GM12878 (cell line): Measurements from ENCODE around the gene SNTN. TPM values are rescaled to one million over a fixed set of nuclear protein-coding genes. Genes with fewer than 3 reads are reported as not detected.

ENCODE experiments used
- ATAC-seq: fragments of 200-7000 bp; cut with Tn5 transposase; 3 replicates; pipeline ENCODE4 v1.9.1; 2020; ENCODE audit warnings: mild to moderate bottlenecking, moderate library complexity
- BruUV-seq: library from RNA; stranded (reverse); fragments of 400-500 nt; replicated peaks from 2 replicates; lab custom pipeline; 2021; lab: Mats Ljungman, UMichigan
- CTCF ChIA-PET: fragments of 300-600 bp; sonication (Branson Sonifier 250); formaldehyde crosslinking; extraction: SDS; loops from one replicate; lab custom pipeline; 2021; ENCODE audit warnings: inconsistent platforms; lab: Yijun Ruan, JAX
- POLR2A ChIA-PET: fragments of 350-600 bp; formaldehyde crosslinking; extraction: SDS; loops from one replicate; lab custom pipeline; 2021; ENCODE audit warnings: inconsistent platforms; lab: Charles Lee
- RAD21 ChIA-PET: fragments of 300-600 bp; sonication (Branson Sonifier 250); formaldehyde crosslinking; loops from one replicate; lab custom pipeline; 2023; ENCODE audit warnings: antibody characterized with exemption; ENCODE audit not compliant: unreplicated experiment; lab: Charles Lee
- SMC1A ChIA-PET: fragments of 300-600 bp; sonication (Branson Sonifier 250); formaldehyde crosslinking; loops from one replicate; lab custom pipeline; 2023; ENCODE audit not compliant: unreplicated experiment, uncharacterized antibody; lab: Charles Lee
- DNase-seq: peaks from one replicate; pipeline ENCODE4 v3.0.0-alpha.2; 2011; ENCODE audit warnings: low read depth, low spot score
- FAIRE-seq: peaks from 3 replicates; lab custom pipeline; 2011; peaks lifted over from hg19 to GRCh38; lab: Jason Lieb, UNC
- H2AFZ ChIP-seq: 2 replicates; pipeline ENCODE4 v1.6.0; 2011; ENCODE audit warnings: low read depth, low read length, control low read depth; ENCODE audit not compliant: control insufficient read depth
- H3K27ac ChIP-seq: 2 replicates; pipeline ENCODE4 v1.5.1; 2011; ENCODE audit warnings: control low read depth; ENCODE audit not compliant: control insufficient read depth, insufficient read depth
- H3K27me3 ChIP-seq, 2 experiments: replicated peaks in 1 of 2; 2 replicates each; pipeline versions ENCODE4 v1.6.0 to v1.6.1; 2011; ENCODE audit warnings: low read length in 1 of 2; ENCODE audit not compliant: control insufficient read depth in 2 of 2, insufficient read depth in 2 of 2
- H3K36me3 ChIP-seq, 2 experiments: 2 replicates each; pipeline ENCODE4 v1.5.1; 2011; ENCODE audit warnings: low read length in 1 of 2; ENCODE audit not compliant: control insufficient read depth in 2 of 2, insufficient read depth in 2 of 2
- H3K4me1 ChIP-seq: 2 replicates; pipeline ENCODE4 v1.6.1; 2011; ENCODE audit warnings: mild to moderate bottlenecking, low read length, moderate library complexity, mixed read lengths; ENCODE audit not compliant: control insufficient read depth, insufficient read depth
- H3K4me2 ChIP-seq: 2 replicates; pipeline ENCODE4 v1.6.0; 2011; ENCODE audit warnings: control low read depth; ENCODE audit not compliant: control insufficient read depth, insufficient read depth
- H3K4me3 ChIP-seq: fragments of 200-600 bp; sonication (generic); 2 replicates; pipeline ENCODE4 v1.5.1; 2016
- H3K79me2 ChIP-seq: 2 replicates; pipeline ENCODE4 v1.6.0; 2011; ENCODE audit warnings: low read length; ENCODE audit not compliant: control insufficient read depth, insufficient read depth
- H3K9ac ChIP-seq: 2 replicates; pipeline ENCODE4 v1.8.0; 2011; ENCODE audit warnings: low read length, control low read depth, mixed read lengths; ENCODE audit not compliant: control insufficient read depth, insufficient read depth
- H3K9me3 ChIP-seq: replicated peaks from 3 replicates; pipeline ENCODE4 v1.5.1; 2011; ENCODE audit warnings: mild to moderate bottlenecking, low read length; ENCODE audit not compliant: control insufficient read depth, insufficient read depth
- H4K20me1 ChIP-seq: 2 replicates; pipeline ENCODE4 v1.6.0; 2011; ENCODE audit not compliant: control insufficient read depth, insufficient read depth
- GATAD2B ChIP-seq: fragments of 450-650 bp; conservative IDR thresholded peaks from 2 replicates; pipeline ENCODE4 v1.6.1; 2017; ENCODE audit warnings: low read depth, mild to moderate bottlenecking, moderate library complexity
- NFIC ChIP-seq: IDR thresholded peaks from 2 replicates; pipeline ENCODE4 v1.6.1; 2012; ENCODE audit warnings: low read depth, mild to moderate bottlenecking, inconsistent platforms, low read length, moderate library complexity
- TCF12 ChIP-seq: IDR thresholded peaks from 2 replicates; pipeline ENCODE4 v1.6.1; 2011; ENCODE audit warnings: low read depth, mild to moderate bottlenecking, low read length
- ZBTB40 ChIP-seq: fragments of 450-650 bp; IDR thresholded peaks from 2 replicates; pipeline ENCODE4 v1.6.1; 2016; ENCODE audit warnings: mild to moderate bottlenecking, moderate library complexity, borderline replicate concordance
- ZNF217 ChIP-seq: fragments of 450-650 bp; IDR thresholded peaks from 2 replicates; pipeline ENCODE4 v1.6.1; 2017; ENCODE audit warnings: antibody characterized with exemption, mild to moderate bottlenecking
- ZNF384 ChIP-seq: IDR thresholded peaks from 2 replicates; pipeline ENCODE4 v1.6.1; 2012; ENCODE audit warnings: low read depth, mild to moderate bottlenecking, low read length, improper control_type of control experiment, borderline replicate concordance
- WGBS: methylation state at CpG from one replicate; pipeline ENCODE4 v1.1.6; 2016; ENCODE audit warnings: low lambda C conversion rate; ENCODE audit not compliant: insufficient replicate concordance, insufficient coverage; ENCODE audit errors: missing lambda C conversion rate; 5-methylcytosine and 5-hydroxymethylcytosine counted together
- in situ Hi-C: fragments of 300-500 bp; cut with MboI; formaldehyde crosslinking; loops from 9 replicates; pipeline ENCODE4 v1.14.3; 2018; ENCODE audit warnings: mixed read lengths
- intact Hi-C: fragments of 100-400 bp; cut with micrococcal nuclease; formaldehyde crosslinking; loops from one replicate; pipeline ENCODE4 v1.14.2; 2022; ENCODE audit not compliant: unreplicated experiment
- polyA plus RNA-seq, 11 experiments: library from polyadenylated mRNA; depleted of rRNA in 4 of 11; unstranded in 6 of 11; stranded (reverse) in 5 of 11; fragments of >200 nt; fragmentation: Nextera tagmentation in 4 of 11; fragmentation: Illumina TruSeq in 1 of 11; extraction: Ambion mirVana in 4 of 11; extraction: Trizol in 1 of 11; gene quantifications; 1 replicate in 1 of 11; 2 replicates in 10 of 11; pipeline versions ENCODE4 v1.2.1 to v1.2.3, GENCODE V29; 2011 to 2016; ENCODE audit warnings: inconsistent platforms in 2 of 11, missing spikeins in 2 of 11, low read depth in 1 of 11
- total RNA-seq, 4 experiments: library from RNA; depleted of rRNA in 3 of 4; stranded (reverse); fragments of >200 nt in 3 of 4; fragmentation: Illumina TruSeq in 1 of 4; extraction: Trizol in 1 of 4; gene quantifications; 2 replicates each; pipeline versions ENCODE4 v1.2.1 to v1.2.3, GENCODE V29; 2013 to 2021
- TF ChIP-seq, protein P1 (sequence below): fragments of 450-650 bp; IDR thresholded peaks from 2 replicates; pipeline ENCODE4 v1.6.1; 2017; ENCODE audit warnings: mild to moderate bottlenecking
- TF ChIP-seq, protein P2 (sequence below): fragments of 450-650 bp; IDR thresholded peaks from 2 replicates; pipeline ENCODE4 v1.6.1; 2017; ENCODE audit warnings: mild to moderate bottlenecking, moderate library complexity
- TF ChIP-seq, protein P3 (sequence below): IDR thresholded peaks from 2 replicates; pipeline ENCODE4 v1.6.1; 2012; ENCODE audit warnings: low read depth, low read length, improper control_type of control experiment

Gene SNTN
- total and polyA plus RNA-seq, 10 of the 15 experiments (the other 5 are each of a cell fraction or from before 2014, with no cell fraction given), result not detected

GRCh38 chr3:63709576-63709975 is 57.1 kb downstream of the SNTN start:
- Histone ChIP-seq H3K4me1 (no peaks in the 10 kb centered on the region), H3K79me2 (no peaks in the 10 kb centered on the region), H3K4me2 (no peak overlapping the region), H3K9me3 (no peaks in the 10 kb centered on the region), H3K9ac (no peak overlapping the region), H3K27ac (no peak overlapping the region), H2AFZ (no peak overlapping the region), H4K20me1 (no peaks in the 10 kb centered on the region), H3K27me3 (no peaks in the 10 kb centered on the region), H3K4me3 (no peak overlapping the region), H3K36me3 (no peaks in the 10 kb centered on the region)
- intact Hi-C loops, result no loop called here
- no TSS peak for BruUV-seq
- in situ Hi-C loops, result no loop called here
- ChIA-PET SMC1A (no interaction called here), POLR2A (no interaction called here), CTCF (no interaction called here), RAD21 (no interaction called here)
- FAIRE-seq (no peak), DNase-seq (no peak), ATAC-seq (no peak)
- TF ChIP-seq, protein P1, sequence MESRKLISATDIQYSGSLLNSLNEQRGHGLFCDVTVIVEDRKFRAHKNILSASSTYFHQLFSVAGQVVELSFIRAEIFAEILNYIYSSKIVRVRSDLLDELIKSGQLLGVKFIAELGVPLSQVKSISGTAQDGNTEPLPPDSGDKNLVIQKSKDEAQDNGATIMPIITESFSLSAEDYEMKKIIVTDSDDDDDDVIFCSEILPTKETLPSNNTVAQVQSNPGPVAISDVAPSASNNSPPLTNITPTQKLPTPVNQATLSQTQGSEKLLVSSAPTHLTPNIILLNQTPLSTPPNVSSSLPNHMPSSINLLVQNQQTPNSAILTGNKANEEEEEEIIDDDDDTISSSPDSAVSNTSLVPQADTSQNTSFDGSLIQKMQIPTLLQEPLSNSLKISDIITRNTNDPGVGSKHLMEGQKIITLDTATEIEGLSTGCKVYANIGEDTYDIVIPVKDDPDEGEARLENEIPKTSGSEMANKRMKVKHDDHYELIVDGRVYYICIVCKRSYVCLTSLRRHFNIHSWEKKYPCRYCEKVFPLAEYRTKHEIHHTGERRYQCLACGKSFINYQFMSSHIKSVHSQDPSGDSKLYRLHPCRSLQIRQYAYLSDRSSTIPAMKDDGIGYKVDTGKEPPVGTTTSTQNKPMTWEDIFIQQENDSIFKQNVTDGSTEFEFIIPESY, result no peak
- TF ChIP-seq, protein P2, sequence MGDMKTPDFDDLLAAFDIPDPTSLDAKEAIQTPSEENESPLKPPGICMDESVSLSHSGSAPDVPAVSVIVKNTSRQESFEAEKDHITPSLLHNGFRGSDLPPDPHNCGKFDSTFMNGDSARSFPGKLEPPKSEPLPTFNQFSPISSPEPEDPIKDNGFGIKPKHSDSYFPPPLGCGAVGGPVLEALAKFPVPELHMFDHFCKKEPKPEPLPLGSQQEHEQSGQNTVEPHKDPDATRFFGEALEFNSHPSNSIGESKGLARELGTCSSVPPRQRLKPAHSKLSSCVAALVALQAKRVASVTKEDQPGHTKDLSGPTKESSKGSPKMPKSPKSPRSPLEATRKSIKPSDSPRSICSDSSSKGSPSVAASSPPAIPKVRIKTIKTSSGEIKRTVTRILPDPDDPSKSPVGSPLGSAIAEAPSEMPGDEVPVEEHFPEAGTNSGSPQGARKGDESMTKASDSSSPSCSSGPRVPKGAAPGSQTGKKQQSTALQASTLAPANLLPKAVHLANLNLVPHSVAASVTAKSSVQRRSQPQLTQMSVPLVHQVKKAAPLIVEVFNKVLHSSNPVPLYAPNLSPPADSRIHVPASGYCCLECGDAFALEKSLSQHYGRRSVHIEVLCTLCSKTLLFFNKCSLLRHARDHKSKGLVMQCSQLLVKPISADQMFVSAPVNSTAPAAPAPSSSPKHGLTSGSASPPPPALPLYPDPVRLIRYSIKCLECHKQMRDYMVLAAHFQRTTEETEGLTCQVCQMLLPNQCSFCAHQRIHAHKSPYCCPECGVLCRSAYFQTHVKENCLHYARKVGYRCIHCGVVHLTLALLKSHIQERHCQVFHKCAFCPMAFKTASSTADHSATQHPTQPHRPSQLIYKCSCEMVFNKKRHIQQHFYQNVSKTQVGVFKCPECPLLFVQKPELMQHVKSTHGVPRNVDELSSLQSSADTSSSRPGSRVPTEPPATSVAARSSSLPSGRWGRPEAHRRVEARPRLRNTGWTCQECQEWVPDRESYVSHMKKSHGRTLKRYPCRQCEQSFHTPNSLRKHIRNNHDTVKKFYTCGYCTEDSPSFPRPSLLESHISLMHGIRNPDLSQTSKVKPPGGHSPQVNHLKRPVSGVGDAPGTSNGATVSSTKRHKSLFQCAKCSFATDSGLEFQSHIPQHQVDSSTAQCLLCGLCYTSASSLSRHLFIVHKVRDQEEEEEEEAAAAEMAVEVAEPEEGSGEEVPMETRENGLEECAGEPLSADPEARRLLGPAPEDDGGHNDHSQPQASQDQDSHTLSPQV, result no peak
- TF ChIP-seq, protein P3, sequence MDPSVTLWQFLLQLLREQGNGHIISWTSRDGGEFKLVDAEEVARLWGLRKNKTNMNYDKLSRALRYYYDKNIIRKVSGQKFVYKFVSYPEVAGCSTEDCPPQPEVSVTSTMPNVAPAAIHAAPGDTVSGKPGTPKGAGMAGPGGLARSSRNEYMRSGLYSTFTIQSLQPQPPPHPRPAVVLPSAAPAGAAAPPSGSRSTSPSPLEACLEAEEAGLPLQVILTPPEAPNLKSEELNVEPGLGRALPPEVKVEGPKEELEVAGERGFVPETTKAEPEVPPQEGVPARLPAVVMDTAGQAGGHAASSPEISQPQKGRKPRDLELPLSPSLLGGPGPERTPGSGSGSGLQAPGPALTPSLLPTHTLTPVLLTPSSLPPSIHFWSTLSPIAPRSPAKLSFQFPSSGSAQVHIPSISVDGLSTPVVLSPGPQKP, result no peak
- no peak for TF ChIP-seq ZBTB40
- TF ChIP-seq TCF12, result no peak
- no peak for TF ChIP-seq ZNF217
- TF ChIP-seq NFIC, result no peak
- no peak for TF ChIP-seq ZNF384
- TF ChIP-seq GATAD2B, result no peak
- WGBS, result 43% methylated on average over 3 of the region's 3 CpGs
